ENCODE results near the gene RTKN2.

GRCh38 chr10:62305813-62306212 is 37.2 kb upstream of the RTKN2 start:
- TF ChIP-seq GATA2 (IDR thresholded peaks at IDR 0.05; ENCODE audit: low read depth, low read length), result no peak
- no peak for TF ChIP-seq GATA3 (IDR thresholded peaks at IDR 0.05; ENCODE audit: low read depth, low read length)
